Hepatocyte (in vitro differentiated cells): ENCODE results near the gene EGFL8.

Source experiments
- CTCF ChIP-seq: fragments of 200-600 bp; sonication (generic); IDR thresholded peaks from 2 replicates; pipeline ENCODE4 v1.5.1; 2016; ENCODE audit warnings: antibody characterized with exemption, mild to moderate bottlenecking; ENCODE audit not compliant: poor library complexity
- EZH2 ChIP-seq: fragments of 200-600 bp; sonication (generic); IDR thresholded peaks from 2 replicates; pipeline ENCODE4 v1.6.1; 2016; ENCODE audit warnings: antibody characterized with exemption, mild to moderate bottlenecking, borderline replicate concordance
- EZH2phosphoT487 ChIP-seq: fragments of 200-600 bp; sonication (generic); IDR thresholded peaks from one replicate; pipeline ENCODE4 v1.6.1; 2018; ENCODE audit warnings: antibody characterized with exemption, mild to moderate bottlenecking, low read depth, moderate library complexity; ENCODE audit not compliant: unreplicated experiment, severe bottlenecking

- no peak for TF ChIP-seq CTCF
- TF ChIP-seq EZH2phosphoT487: no peak
- TF ChIP-seq EZH2: no peak
Measured at GRCh38 chr6:32212076-32212760, 47.8 kb downstream of the EGFL8 start.
